Muscle of arm (tissue), 12 donors: ENCODE results near the gene KCND3. TPM values are rescaled to one million over a fixed set of nuclear protein-coding genes. Genes with fewer than 3 reads are reported as not detected.

Source experiments
- DNase-seq: peaks from one replicate; pipeline ENCODE4 v3.0.0-alpha.2; 2013
- polyA plus RNA-seq, 12 donors: library from polyadenylated mRNA; unstranded; fragments of 120-200 nt; gene quantifications; one replicate each; pipeline ENCODE4 v1.2.1, GENCODE V29; 2013; ENCODE audit not compliant: insufficient read length in 12 of 12

Gene KCND3
- polyA plus RNA-seq, 12 donors, result 0.77 to 4.4 (median 1.8) TPM; not detected in 1

GRCh38 chr1:111920221-111921024 lies 69.0 kb downstream of the KCND3 start:
- DNase-seq, result no peak

- no peak for DNase-seq
Measured at GRCh38 chr1:111911776-111912515, 77.5 kb downstream of the KCND3 start.

- DNase-seq, result no peak
Measured at GRCh38 chr1:111911061-111911460, 78.4 kb downstream of the KCND3 start.

GRCh38 chr1:111909030-111909429 lies 80.4 kb downstream of the KCND3 start:
- DNase-seq, result no peak

GRCh38 chr1:111908011-111908621 lies 81.4 kb downstream of the KCND3 start:
- DNase-seq, result no peak

- no peak for DNase-seq
Measured at GRCh38 chr1:111907321-111907720, 82.1 kb downstream of the KCND3 start.

- no peak for DNase-seq
Measured at GRCh38 chr1:111906816-111907215, 82.7 kb downstream of the KCND3 start.

- DNase-seq, result no peak
Measured at GRCh38 chr1:111906111-111906510, 83.4 kb downstream of the KCND3 start.

- no peak for DNase-seq
Measured at GRCh38 chr1:111904478-111905218, 84.8 kb downstream of the KCND3 start.

GRCh38 chr1:111903871-111904449 lies 85.5 kb downstream of the KCND3 start:
- no peak for DNase-seq

- no peak for DNase-seq
Measured at GRCh38 chr1:111903148-111903870, 86.2 kb downstream of the KCND3 start.

GRCh38 chr1:111895469-111895868 lies 94.0 kb downstream of the KCND3 start:
- no peak for DNase-seq

GRCh38 chr1:111895017-111895416 lies 94.5 kb downstream of the KCND3 start:
- no peak for DNase-seq

GRCh38 chr1:111894497-111894896 lies 95.0 kb downstream of the KCND3 start:
- no peak for DNase-seq

- DNase-seq, result no peak
Measured at GRCh38 chr1:111891566-111891965, 97.9 kb downstream of the KCND3 start.

- no peak for DNase-seq
Measured at GRCh38 chr1:111888740-111889376, 100.6 kb downstream of the KCND3 start.

- no peak for DNase-seq
Measured at GRCh38 chr1:111887875-111888274, 101.6 kb downstream of the KCND3 start.

GRCh38 chr1:111887385-111887784 lies 102.1 kb downstream of the KCND3 start:
- no peak for DNase-seq

- DNase-seq, result no peak
Measured at GRCh38 chr1:111886741-111887140, 102.7 kb downstream of the KCND3 start.

GRCh38 chr1:111884772-111885443 lies 104.6 kb downstream of the KCND3 start:
- no peak for DNase-seq
